ENCODE results near the gene KRTAP4-2. TPM values are rescaled to one million over a fixed set of nuclear protein-coding genes. Genes with fewer than 3 reads are reported as not detected.

Gene KRTAP4-2
- total and polyA plus RNA-seq, 10 of the 15 experiments (the other 5 are each of a cell fraction or from before 2014, with no cell fraction given) = not detected

GRCh38 chr17:41141361-41141760 is 36.7 kb downstream of the KRTAP4-2 start:
- ChIA-PET RAD21 (ENCODE audit: unreplicated experiment) (no interaction called here), SMC1A (ENCODE audit: uncharacterized antibody, unreplicated experiment) (no interaction called here), POLR2A (no interaction called here), CTCF (interaction anchor here (0.6 kb wide), 1 partner anchor 465 kb away, joined by 3 read pairs; no protein-coding TSS in a partner anchor)
- no peak overlapping the region for H3K4me2 ChIP-seq (ENCODE audit: control insufficient read depth, insufficient read depth)
- DNase-seq (ENCODE audit: low read depth, low spot score) = no peak
- intact Hi-C loops (cut with micrococcal nuclease; ENCODE audit: unreplicated experiment) (no loop called here), in situ Hi-C loops (cut with MboI) (no loop called here)
- no peaks in the 10 kb centered on the region for H3K36me3 ChIP-seq (ENCODE audit: control insufficient read depth in 2 of 2, insufficient read depth in 2 of 2, low read length in 1 of 2)
- BruUV-seq (replicated peaks) = no TSS peak
- H3K4me3 ChIP-seq = no peak overlapping the region
- no peaks in the 10 kb centered on the region for H3K27me3 ChIP-seq (replicated peaks in 1 of 2; ENCODE audit: control insufficient read depth in 2 of 2, insufficient read depth in 2 of 2, low read length in 1 of 2)
- H2AFZ ChIP-seq (ENCODE audit: control insufficient read depth, low read depth, low read length) = no peak overlapping the region
- H3K79me2 ChIP-seq (ENCODE audit: control insufficient read depth, insufficient read depth, low read length) = no peaks in the 10 kb centered on the region
- H3K9ac ChIP-seq (ENCODE audit: control insufficient read depth, insufficient read depth, low read length) = no peak overlapping the region
- H3K4me1 ChIP-seq (ENCODE audit: control insufficient read depth, insufficient read depth, low read length) = no peaks in the 10 kb centered on the region
- TF ChIP-seq ESRRA (IDR thresholded peaks at IDR 0.05; ENCODE audit: low read length) = no peak
- TF ChIP-seq SRF (IDR thresholded peaks at IDR 0.05; ENCODE audit: low read depth in 2 of 2, low read length in 2 of 2) = no peak
- TF ChIP-seq ZNF592 (IDR thresholded peaks at IDR 0.05) = no peak
- TF ChIP-seq USF1 (IDR thresholded peaks at IDR 0.05; ENCODE audit: borderline replicate concordance, extremely low read length, insufficient read depth, low read depth, low read length) = no peak
- no peak for TF ChIP-seq EED (IDR thresholded peaks at IDR 0.05; ENCODE audit: low read depth)
- FAIRE-seq = no peak
- no peaks in the 10 kb centered on the region; the same call in 1 of the 3 replicates for H3K9me3 ChIP-seq (replicated peaks; ENCODE audit: control insufficient read depth, insufficient read depth, low read length)
- no peaks in the 10 kb centered on the region for H4K20me1 ChIP-seq (ENCODE audit: control insufficient read depth, insufficient read depth)
- ATAC-seq = no peak
- no peak overlapping the region for H3K27ac ChIP-seq (ENCODE audit: control insufficient read depth, insufficient read depth)
